Neutrophil (primary cell): ENCODE data around the gene GRM8.
"Not testable (repeated sequence)": the region's sequence is repeated elsewhere in the genome, so short reads cannot be mapped to it uniquely, and the experiment has no call there.

Experiments
- H3K27ac ChIP-seq: fragments of 200-600 bp; sonication (generic); 2 replicates; pipeline ENCODE4 v1.5.1; 2016; ENCODE audit warnings: mild to moderate bottlenecking, moderate library complexity
- H3K27me3 ChIP-seq: fragments of 200-600 bp; sonication (generic); 2 replicates; pipeline ENCODE4 v1.6.0; 2016; ENCODE audit warnings: mild to moderate bottlenecking
- H3K36me3 ChIP-seq: fragments of 200-600 bp; sonication (generic); 2 replicates; pipeline ENCODE4 v1.5.1; 2017
- H3K4me1 ChIP-seq, 2 experiments: fragments of 200-600 bp in 1 of 2; sonication (generic) in 1 of 2; 1 replicate in 1 of 2; 2 replicates in 1 of 2; pipeline versions ENCODE4 v1.5.1 to v1.6.1; 2013 to 2016; ENCODE audit warnings: low read depth in 1 of 2, low read length in 1 of 2, mild to moderate bottlenecking in 1 of 2, moderate library complexity in 1 of 2; ENCODE audit not compliant: control insufficient read depth in 1 of 2, insufficient read depth in 1 of 2
- H3K4me3 ChIP-seq, 2 experiments: fragments of 200-600 bp in 1 of 2; sonication (generic) in 1 of 2; 1 replicate in 1 of 2; 2 replicates in 1 of 2; pipeline ENCODE4 v1.5.1; 2013 to 2016; ENCODE audit warnings: low read depth in 1 of 2, low read length in 1 of 2, mild to moderate bottlenecking in 1 of 2, moderate library complexity in 1 of 2
- H3K9me3 ChIP-seq: fragments of 200-600 bp; sonication (generic); 2 replicates; pipeline ENCODE4 v1.5.1; 2016
- TF ChIP-seq, protein P1 (sequence below): fragments of 200-600 bp; sonication (generic); IDR thresholded peaks from 2 replicates; pipeline ENCODE4 v1.5.1; 2016; ENCODE audit warnings: antibody characterized with exemption

GRM8 gene

DNA sequence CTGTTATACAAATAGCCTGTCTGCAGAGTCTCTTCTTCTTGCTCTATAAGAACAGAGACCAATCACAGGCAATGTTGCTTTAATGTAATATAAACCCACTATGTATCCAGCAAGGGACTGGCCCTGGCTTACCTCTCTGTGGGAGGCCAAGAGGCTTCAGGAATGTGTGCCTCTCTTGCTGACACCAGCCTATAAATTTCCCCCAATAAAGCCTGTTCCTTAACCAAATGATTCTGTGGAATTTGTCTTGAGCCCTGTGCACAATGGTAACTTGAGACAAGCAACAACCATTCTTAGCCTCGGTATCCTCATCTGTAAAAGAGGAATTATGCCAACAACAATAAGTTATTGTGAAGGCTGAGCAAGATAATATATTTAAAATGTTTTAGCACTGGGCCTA is 563.7 kb downstream of the GRM8 start:
- Histone ChIP-seq H3K36me3 (no peaks in the 10 kb centered on the region), H3K27me3 (no peaks in the 10 kb centered on the region), H3K4me1 (no peaks in the 10 kb centered on the region), H3K9me3 (no peaks in the 10 kb centered on the region), H3K27ac (no peak overlapping the region), H3K4me3 (no peak overlapping the region)
- TF ChIP-seq, protein P1, sequence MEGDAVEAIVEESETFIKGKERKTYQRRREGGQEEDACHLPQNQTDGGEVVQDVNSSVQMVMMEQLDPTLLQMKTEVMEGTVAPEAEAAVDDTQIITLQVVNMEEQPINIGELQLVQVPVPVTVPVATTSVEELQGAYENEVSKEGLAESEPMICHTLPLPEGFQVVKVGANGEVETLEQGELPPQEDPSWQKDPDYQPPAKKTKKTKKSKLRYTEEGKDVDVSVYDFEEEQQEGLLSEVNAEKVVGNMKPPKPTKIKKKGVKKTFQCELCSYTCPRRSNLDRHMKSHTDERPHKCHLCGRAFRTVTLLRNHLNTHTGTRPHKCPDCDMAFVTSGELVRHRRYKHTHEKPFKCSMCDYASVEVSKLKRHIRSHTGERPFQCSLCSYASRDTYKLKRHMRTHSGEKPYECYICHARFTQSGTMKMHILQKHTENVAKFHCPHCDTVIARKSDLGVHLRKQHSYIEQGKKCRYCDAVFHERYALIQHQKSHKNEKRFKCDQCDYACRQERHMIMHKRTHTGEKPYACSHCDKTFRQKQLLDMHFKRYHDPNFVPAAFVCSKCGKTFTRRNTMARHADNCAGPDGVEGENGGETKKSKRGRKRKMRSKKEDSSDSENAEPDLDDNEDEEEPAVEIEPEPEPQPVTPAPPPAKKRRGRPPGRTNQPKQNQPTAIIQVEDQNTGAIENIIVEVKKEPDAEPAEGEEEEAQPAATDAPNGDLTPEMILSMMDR, result no peak

DNA sequence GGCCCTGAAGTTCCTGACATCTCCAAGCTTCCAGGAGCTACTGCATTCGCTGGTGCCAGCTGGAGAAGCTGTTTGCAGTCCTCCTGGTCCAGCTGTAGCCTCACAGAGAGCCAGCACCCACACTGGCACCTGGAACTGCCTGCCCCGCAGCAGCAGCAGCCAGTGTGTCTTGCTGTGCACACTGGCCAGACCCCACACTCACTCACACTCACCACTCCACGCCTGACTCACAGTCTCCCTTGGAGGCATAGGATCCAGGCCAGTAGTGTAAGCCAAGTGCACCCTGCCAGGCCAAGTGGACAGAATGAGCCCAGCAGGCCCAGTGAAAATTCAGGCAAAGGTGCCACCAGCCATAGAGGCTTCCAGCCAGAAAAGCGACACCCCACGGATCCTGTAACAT is 566.3 kb downstream of the GRM8 start:
- no peaks in the 10 kb centered on the region for H3K4me1 ChIP-seq

DNA sequence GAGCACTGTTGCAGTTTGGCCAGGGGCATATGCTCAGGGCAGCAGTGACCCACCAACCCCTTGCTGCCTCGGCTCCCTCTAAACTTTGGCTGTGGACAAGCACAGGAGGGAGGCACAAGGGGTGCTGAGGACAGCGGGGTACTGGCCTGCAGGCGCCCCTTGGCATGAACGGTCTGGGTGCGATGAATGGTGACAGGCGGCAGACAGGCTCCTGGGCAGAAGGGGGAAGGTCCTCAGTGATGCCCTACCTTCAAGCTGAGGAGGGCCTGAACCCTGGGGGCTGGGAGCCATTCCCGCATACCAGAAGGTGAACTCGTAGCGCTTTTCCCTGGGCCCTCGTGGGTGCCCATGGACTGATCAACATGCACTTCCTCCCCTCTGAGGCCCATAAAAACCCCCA is 567.1 kb downstream of the GRM8 start:
- Histone ChIP-seq H3K4me3 (no peak overlapping the region), H3K27me3 (no peaks in the 10 kb centered on the region), H3K9me3 (no peaks in the 10 kb centered on the region), H3K27ac (no peak overlapping the region), H3K4me1 (no peaks in the 10 kb centered on the region), H3K36me3 (no peaks in the 10 kb centered on the region)
- TF ChIP-seq, protein P1, result no peak

More for the DNA sequence above, 566.3 kb downstream of the GRM8 start:
- no peaks in the 10 kb centered on the region for H3K36me3 ChIP-seq
- TF ChIP-seq, protein P1, result no peak
- H3K4me3 ChIP-seq, result no peak overlapping the region
- H3K27me3 ChIP-seq, result no peaks in the 10 kb centered on the region
- H3K27ac ChIP-seq, result no peak overlapping the region
- no peaks in the 10 kb centered on the region for H3K9me3 ChIP-seq

DNA sequence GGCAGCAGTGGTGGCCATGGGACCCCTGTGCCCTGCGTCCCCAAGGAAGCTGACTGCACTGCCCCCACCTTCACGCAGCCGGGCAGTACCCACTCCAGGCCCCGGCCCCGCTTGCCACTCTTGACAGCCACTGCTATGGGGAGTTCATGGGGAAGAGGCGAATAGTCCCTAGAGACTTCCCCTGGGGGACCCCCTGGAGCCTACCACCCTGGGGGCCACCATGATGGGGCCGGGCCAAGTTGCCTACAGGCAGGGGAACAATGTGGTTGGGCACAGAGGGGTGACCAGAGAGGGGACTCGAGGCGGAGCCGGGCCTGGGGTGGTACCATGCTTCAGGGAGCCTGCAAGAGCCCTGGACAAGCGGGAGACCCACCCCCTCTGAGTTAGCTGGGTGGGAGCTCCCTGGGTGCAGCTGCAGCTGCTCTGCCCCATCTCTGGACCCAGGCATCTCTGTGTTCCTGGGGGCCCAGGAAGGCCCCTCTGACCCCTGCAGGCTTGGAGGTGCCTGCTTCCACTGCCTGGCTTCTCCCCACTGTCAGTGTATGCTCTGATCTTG is 567.6 kb downstream of the GRM8 start:
- H3K4me3 ChIP-seq, result no peak overlapping the region
- TF ChIP-seq, protein P1, result no peak
- H3K4me1 ChIP-seq, result no peaks in the 10 kb centered on the region
- no peaks in the 10 kb centered on the region for H3K27me3 ChIP-seq
- no peaks in the 10 kb centered on the region for H3K9me3 ChIP-seq
- H3K36me3 ChIP-seq, result no peaks in the 10 kb centered on the region
- no peak overlapping the region for H3K27ac ChIP-seq

DNA sequence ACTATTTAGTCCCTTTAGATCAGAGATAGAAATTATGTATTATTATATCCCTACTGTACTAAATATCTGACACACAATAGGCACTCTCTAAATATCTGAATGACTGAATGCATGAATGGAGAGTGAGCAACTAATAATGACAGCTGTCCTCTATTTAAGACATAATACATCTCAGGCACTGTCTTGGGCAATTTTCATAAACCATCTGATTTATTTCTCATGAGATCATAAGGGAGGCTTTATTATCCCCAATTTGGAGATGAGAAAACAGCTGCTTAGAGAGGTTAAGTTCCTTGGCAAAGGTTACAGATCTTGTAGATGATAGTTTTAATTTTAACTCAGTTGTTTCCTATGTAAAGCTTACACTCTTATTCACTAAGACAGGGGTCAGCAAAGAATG is 570.6 kb downstream of the GRM8 start:
- no peaks in the 10 kb centered on the region for H3K36me3 ChIP-seq
- TF ChIP-seq, protein P1, result no peak
- no peaks in the 10 kb centered on the region for H3K9me3 ChIP-seq
- no peak overlapping the region for H3K27ac ChIP-seq
- H3K27me3 ChIP-seq, result no peaks in the 10 kb centered on the region
- H3K4me3 ChIP-seq, result no peak overlapping the region
- H3K4me1 ChIP-seq, result no peaks in the 10 kb centered on the region

DNA sequence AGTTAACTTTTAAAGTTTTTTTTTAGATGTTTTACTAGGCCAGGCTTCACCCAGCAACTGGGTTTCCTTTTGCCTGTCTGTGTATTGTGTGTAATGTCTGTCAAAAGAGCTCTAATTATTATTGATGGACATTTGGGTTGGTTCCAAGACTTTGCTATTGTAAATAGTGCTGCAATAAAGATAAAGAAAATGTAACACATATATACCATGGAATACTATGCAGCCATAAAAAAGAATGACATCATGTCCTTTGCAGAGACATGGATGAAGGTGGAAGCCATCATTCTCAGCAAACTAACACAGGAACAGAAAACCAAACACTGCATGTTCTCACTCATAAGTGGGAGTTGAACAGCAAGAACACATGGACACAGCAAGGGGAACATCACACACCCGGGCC is 584.0 kb downstream of the GRM8 start:
- H3K27me3 ChIP-seq, result not testable (repeated sequence)

More for the DNA sequence above, 584.0 kb downstream of the GRM8 start:
- not testable (repeated sequence) for H3K27ac ChIP-seq, H3K4me3 ChIP-seq, H3K36me3 ChIP-seq, H3K4me1 ChIP-seq, H3K9me3 ChIP-seq
